ENCODE measurements around the gene PLXDC1. TPM values are rescaled to one million over a fixed set of nuclear protein-coding genes. Genes with fewer than 3 reads are reported as not detected.

The PLXDC1 gene
- total and polyA plus RNA-seq, 2 of the 8 experiments (the other 6 are each of a cell fraction or from before 2014, with no cell fraction given), result 4.1 to 14.6 TPM

- peak within 1 kb of the TSS; percentile 33 for H2BK120ac ChIP-seq (replicated peaks; ENCODE audit: low read depth, low read length)
- H3K14ac ChIP-seq (ENCODE audit: insufficient read length), result no peak within 1 kb of the TSS
- peaks cover 13% of the 10 kb centered on the region for H3K79me1 ChIP-seq (ENCODE audit: low read depth, low read length)
- no peak within 1 kb of the TSS for H2AFZ ChIP-seq (ENCODE audit: low read length)
- no peak within 1 kb of the TSS for H2BK20ac ChIP-seq (ENCODE audit: low read length)
- WGBS, 2 experiments (ENCODE audit: extremely low coverage in 1 of 2, insufficient coverage in 1 of 2, insufficient read length in 1 of 2, insufficient replicate concordance in 2 of 2, low coverage in 1 of 2, low lambda C conversion rate in 2 of 2, missing lambda C conversion rate in 1 of 2), result 10% methylated on average over 7 of the region's 55 CpGs; no CpG with 5 or more reads in 1 of the 2 experiments
- H3K23ac ChIP-seq (ENCODE audit: insufficient read length), result no peak within 1 kb of the TSS
- peak within 1 kb of the TSS; percentile 73; the same call in 1 of the 2 replicates for H3K18ac ChIP-seq (ENCODE audit: extremely low read depth, low read length)
- H4K8ac ChIP-seq (ENCODE audit: extremely low read depth, insufficient read depth, low read length), result peak within 1 kb of the TSS; percentile 69
- H3K4me2 ChIP-seq (ENCODE audit: insufficient read depth in 1 of 2, low read depth in 2 of 2, low read length in 2 of 2), result peak within 1 kb of the TSS; percentile 80 to 82
- H3K9ac ChIP-seq (replicated peaks in 1 of 4; ENCODE audit: extremely low read depth in 1 of 4, low read depth in 3 of 4, low read length in 3 of 4), result peak within 1 kb of the TSS; percentile 26 to 59 (median 51); a peak in 4 of 7 replicates
- peak within 1 kb of the TSS; percentile 55 for H3K56ac ChIP-seq (replicated peaks; ENCODE audit: insufficient read length, low read depth, low read length)
- peak within 1 kb of the TSS; percentile 78 to 89 (median 80) for H3K4me3 ChIP-seq (ENCODE audit: extremely low read depth in 1 of 4, insufficient read depth in 2 of 4, low read depth in 3 of 4, low read length in 4 of 4)
- H2BK15ac ChIP-seq (ENCODE audit: low read length), result peak within 1 kb of the TSS; percentile 32; the same call in 1 of the 2 replicates
- H2AK5ac ChIP-seq (ENCODE audit: low read depth, low read length), result no peak within 1 kb of the TSS
- peak within 1 kb of the TSS; percentile 49; the same call in 1 of the 2 replicates for H3K27ac ChIP-seq (ENCODE audit: low read depth, low read length)
- H3K36me3 ChIP-seq (ENCODE audit: control insufficient read depth in 2 of 4, insufficient read depth in 4 of 4, low read length in 3 of 4), result peaks cover 12 to 27% (median 18%) of the 10 kb centered on the region in 4 experiments
- peak within 1 kb of the TSS; percentile 38 for H3K4ac ChIP-seq (replicated peaks; ENCODE audit: insufficient read length, low read depth, low read length)
- CTCF ChIA-PET (ENCODE audit: partially characterized antibody), result interaction anchor here (1.0 to 4.1 kb wide), 5 partner anchors 9 to 41 kb away, joined by 4 to 19 read pairs (median 6); no protein-coding TSS in a partner anchor
- H4K5ac ChIP-seq (ENCODE audit: insufficient read length, low read depth, low read length), result peak within 1 kb of the TSS; percentile 86
- H3K23me2 ChIP-seq (ENCODE audit: low read depth, low read length), result peaks cover 11% of the 10 kb centered on the region
- peak in 1 of 2 experiments; percentile 85 for DNase-seq (ENCODE audit: low read depth in 1 of 2, low spot score in 2 of 2)
- peak within 1 kb of the TSS; percentile 52; the same call in 1 of the 2 replicates for H2BK12ac ChIP-seq (ENCODE audit: low read depth, low read length)
- no peak for FAIRE-seq
- no peaks in the 10 kb centered on the region for H3K27me3 ChIP-seq (replicated peaks in 1 of 4; ENCODE audit: control insufficient read depth in 3 of 4, extremely low read depth in 1 of 4, insufficient read depth in 3 of 4, low read length in 3 of 4)
- POLR2A ChIA-PET (ENCODE audit: partially characterized antibody), result interaction anchor here (0.6 to 5.0 kb wide), 10 partner anchors 10 to 765 kb away, joined by 3 to 49 read pairs (median 4); partner anchors contain the start of genes ARL5C, MED1 and STAC2
- H3K9me3 ChIP-seq (ENCODE audit: insufficient read depth in 2 of 2, low read depth in 1 of 2, low read length in 1 of 2), result no peaks in the 10 kb centered on the region
- peak within 1 kb of the TSS; percentile 26 for H4K91ac ChIP-seq (replicated peaks; ENCODE audit: insufficient read length, low read length)
- peaks cover 2 to 23% of the 10 kb centered on the region in 2 experiments for H4K20me1 ChIP-seq (replicated peaks in 1 of 2; ENCODE audit: control insufficient read depth in 1 of 2, insufficient read depth in 2 of 2, low read length in 2 of 2)
- peaks cover 4 to 31% (median 23%) of the 10 kb centered on the region in 4 experiments for H3K4me1 ChIP-seq (replicated peaks in 1 of 4; ENCODE audit: control insufficient read depth in 3 of 4, insufficient read depth in 4 of 4, low read length in 3 of 4)
- peaks cover 7 to 60% of the 10 kb centered on the region in 2 experiments for H3K79me2 ChIP-seq (ENCODE audit: control insufficient read depth in 1 of 2, insufficient read depth in 2 of 2, low read length in 2 of 2)
- H2BK5ac ChIP-seq (ENCODE audit: low read depth, low read length), result peak within 1 kb of the TSS; percentile 57; the same call in 1 of the 2 replicates
- TF ChIP-seq ATF3 (IDR thresholded peaks at IDR 0.05; ENCODE audit: insufficient read depth, low read depth, low read length) (no peak), TEAD4 (IDR thresholded peaks at IDR 0.05; ENCODE audit: low read depth, low read length) (no peak), CBX5 (IDR thresholded peaks at IDR 0.05; ENCODE audit: low read depth, low read length) (no peak)
Observed at GRCh38 chr17:39197380-39198185, 46.1 kb upstream of the PLXDC1 start, which contains the start of gene CACNB1. TSS of gene CACNB1 (minus strand) at chr17:39197669. CDS start at chr17:39197495, 174 bp downstream.

Measured in H1 (cell line).